Glutamatergic neuron (in vitro differentiated cells): ENCODE data around the gene MIGA1. TPM values are rescaled to one million over a fixed set of nuclear protein-coding genes. Genes with fewer than 3 reads are reported as not detected.
A peak's percentile ranks its signal among the peaks of the same experiment; 100 is the strongest.

ENCODE experiments used
- DNase-seq: peaks from one replicate; pipeline ENCODE4 v3.0.0; 2022
- H3K27ac Mint-ChIP-seq: one replicate; pipeline ENCODE4 v1.8.0; 2020; ENCODE audit warnings: mild to moderate bottlenecking, mixed read lengths, inconsistent platforms; ENCODE audit not compliant: unreplicated experiment
- H3K27me3 Mint-ChIP-seq: one replicate; pipeline ENCODE4 v1.8.0; 2020; ENCODE audit warnings: mild to moderate bottlenecking, moderate library complexity, mixed read lengths, inconsistent platforms; ENCODE audit not compliant: unreplicated experiment
- H3K36me3 Mint-ChIP-seq: one replicate; pipeline ENCODE4 v1.8.0; 2020; ENCODE audit warnings: mild to moderate bottlenecking, mixed read lengths, inconsistent platforms; ENCODE audit not compliant: unreplicated experiment
- H3K4me1 Mint-ChIP-seq: one replicate; pipeline ENCODE4 v1.8.0; 2020; ENCODE audit warnings: mild to moderate bottlenecking, low read depth, mixed read lengths, inconsistent platforms; ENCODE audit not compliant: unreplicated experiment
- H3K4me3 Mint-ChIP-seq: one replicate; pipeline ENCODE4 v1.8.0; 2020; ENCODE audit warnings: mild to moderate bottlenecking, mixed read lengths, inconsistent platforms; ENCODE audit not compliant: unreplicated experiment
- H3K9me3 Mint-ChIP-seq: one replicate; pipeline ENCODE4 v1.8.0; 2020; ENCODE audit warnings: mild to moderate bottlenecking, moderate library complexity, mixed read lengths, inconsistent platforms; ENCODE audit not compliant: unreplicated experiment
- total RNA-seq: library from RNA; stranded (reverse); fragmentation: NEBNext Ultra II Directional; extraction: Animal tissue kit (Norgen Biotek cat#: 25700); gene quantifications from one replicate; pipeline ENCODE4 v1.2.1, GENCODE V29; 2021; ENCODE audit not compliant: unreplicated experiment
- TF ChIP-seq, protein P1 (sequence below): fragments of 200-600 bp; sonication (generic); IDR thresholded peaks from one replicate; pipeline ENCODE4 v1.5.0; 2021; ENCODE audit not compliant: partially characterized antibody, unreplicated experiment

MIGA1 gene
- total RNA-seq, 1 donor from 2014 or later = 10.2 TPM

- no peaks in the 10 kb centered on the region for H3K9me3 Mint-ChIP-seq
- no peak overlapping the region for H3K27ac Mint-ChIP-seq
- H3K27me3 Mint-ChIP-seq = no peaks in the 10 kb centered on the region
- H3K4me3 Mint-ChIP-seq = no peak overlapping the region
- no peak for DNase-seq
- TF ChIP-seq, protein P1, sequence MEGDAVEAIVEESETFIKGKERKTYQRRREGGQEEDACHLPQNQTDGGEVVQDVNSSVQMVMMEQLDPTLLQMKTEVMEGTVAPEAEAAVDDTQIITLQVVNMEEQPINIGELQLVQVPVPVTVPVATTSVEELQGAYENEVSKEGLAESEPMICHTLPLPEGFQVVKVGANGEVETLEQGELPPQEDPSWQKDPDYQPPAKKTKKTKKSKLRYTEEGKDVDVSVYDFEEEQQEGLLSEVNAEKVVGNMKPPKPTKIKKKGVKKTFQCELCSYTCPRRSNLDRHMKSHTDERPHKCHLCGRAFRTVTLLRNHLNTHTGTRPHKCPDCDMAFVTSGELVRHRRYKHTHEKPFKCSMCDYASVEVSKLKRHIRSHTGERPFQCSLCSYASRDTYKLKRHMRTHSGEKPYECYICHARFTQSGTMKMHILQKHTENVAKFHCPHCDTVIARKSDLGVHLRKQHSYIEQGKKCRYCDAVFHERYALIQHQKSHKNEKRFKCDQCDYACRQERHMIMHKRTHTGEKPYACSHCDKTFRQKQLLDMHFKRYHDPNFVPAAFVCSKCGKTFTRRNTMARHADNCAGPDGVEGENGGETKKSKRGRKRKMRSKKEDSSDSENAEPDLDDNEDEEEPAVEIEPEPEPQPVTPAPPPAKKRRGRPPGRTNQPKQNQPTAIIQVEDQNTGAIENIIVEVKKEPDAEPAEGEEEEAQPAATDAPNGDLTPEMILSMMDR = no peak
- no peaks in the 10 kb centered on the region for H3K36me3 Mint-ChIP-seq
- no peaks in the 10 kb centered on the region for H3K4me1 Mint-ChIP-seq
These were observed 97.4 kb downstream of the MIGA1 start for GRCh38 chr1:77876884-77877283.

DNA sequence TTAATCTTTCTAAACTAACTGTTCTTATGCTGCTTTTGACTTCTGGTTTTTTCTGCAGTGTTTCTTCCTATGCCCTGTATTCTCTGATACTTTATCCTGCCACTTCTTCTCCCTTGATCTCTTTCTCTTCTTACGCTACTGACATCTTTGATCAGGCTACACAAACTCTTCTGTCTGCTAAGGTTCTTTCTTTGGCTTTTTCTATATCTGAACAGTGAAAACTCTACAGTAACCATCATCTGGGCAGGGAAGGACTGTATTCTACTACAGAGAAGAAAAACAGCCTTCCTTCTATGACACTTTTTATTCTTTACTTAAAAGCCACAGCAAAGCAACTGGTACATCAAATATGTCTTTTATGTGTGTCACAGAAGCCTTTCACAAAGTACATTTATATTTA lies 101.6 kb downstream of the MIGA1 start:
- TF ChIP-seq, protein P1 = no peak
- Mint-ChIP-seq H3K9me3 (no peaks in the 10 kb centered on the region), H3K27me3 (no peaks in the 10 kb centered on the region), H3K27ac (no peak overlapping the region), H3K4me3 (no peak overlapping the region), H3K36me3 (no peaks in the 10 kb centered on the region), H3K4me1 (no peaks in the 10 kb centered on the region)
- no peak for DNase-seq

DNA sequence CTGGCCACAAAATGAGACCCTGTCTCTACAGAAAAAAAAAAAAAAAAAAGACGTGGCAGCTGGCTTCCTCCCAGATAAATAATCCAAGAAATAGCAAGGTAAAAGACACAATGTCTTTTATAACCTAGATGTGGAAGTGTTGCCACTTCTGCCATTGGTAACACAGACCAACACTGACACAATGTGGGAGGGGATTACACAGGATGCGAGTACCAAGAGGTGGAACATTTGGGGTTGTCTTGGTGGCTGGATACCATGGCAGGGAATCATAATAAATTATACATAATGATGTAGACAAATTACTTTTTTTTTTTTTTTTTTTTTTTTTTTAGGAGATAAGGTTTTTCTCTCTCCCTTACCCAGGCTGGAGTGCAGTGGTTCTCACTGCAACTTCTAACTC lies 103.0 kb downstream of the MIGA1 start:
- TF ChIP-seq, protein P1 = no peak
- H3K27me3 Mint-ChIP-seq = no peaks in the 10 kb centered on the region
- H3K27ac Mint-ChIP-seq = no peak overlapping the region
- no peaks in the 10 kb centered on the region for H3K4me1 Mint-ChIP-seq
- H3K9me3 Mint-ChIP-seq = no peaks in the 10 kb centered on the region
- H3K4me3 Mint-ChIP-seq = no peak overlapping the region
- DNase-seq = no peak
- no peaks in the 10 kb centered on the region for H3K36me3 Mint-ChIP-seq

- peak; percentile 71 for DNase-seq
- H3K27me3 Mint-ChIP-seq = no peaks in the 10 kb centered on the region
- TF ChIP-seq, protein P1 = no peak
- no peak within 1 kb of the TSS for H3K27ac Mint-ChIP-seq
- H3K36me3 Mint-ChIP-seq = no peaks in the 10 kb centered on the region
- H3K4me1 Mint-ChIP-seq = no peaks in the 10 kb centered on the region
- no peaks in the 10 kb centered on the region for H3K9me3 Mint-ChIP-seq
- peak within 1 kb of the TSS; percentile 90 for H3K4me3 Mint-ChIP-seq
These were observed 108.8 kb downstream of the MIGA1 start, which contains the start of gene NEXN for GRCh38 chr1:77888081-77888780. TSS of gene NEXN (plus strand) at chr1:77888624. CDS start at chr1:77916107, 27,483 bp downstream.

- no peaks in the 10 kb centered on the region for H3K9me3 Mint-ChIP-seq
- no peaks in the 10 kb centered on the region for H3K4me1 Mint-ChIP-seq
These were observed 109.6 kb downstream of the MIGA1 start for GRCh38 chr1:77888781-77889642.

More at GRCh38 chr1:77888781-77889642, 109.6 kb downstream of the MIGA1 start:
- H3K4me3 Mint-ChIP-seq = peak overlapping the region; percentile 90
- no peaks in the 10 kb centered on the region for H3K27me3 Mint-ChIP-seq
- no peak overlapping the region for H3K27ac Mint-ChIP-seq
- H3K36me3 Mint-ChIP-seq = no peaks in the 10 kb centered on the region
- DNase-seq = peak; percentile 61
- TF ChIP-seq, protein P1 = no peak
